Astrocyte (in vitro differentiated cells and primary cell): ENCODE data around the gene ERG28. TPM values are rescaled to one million over a fixed set of nuclear protein-coding genes. Genes with fewer than 3 reads are reported as not detected.

Experiments
- total RNA-seq: library from RNA; stranded (reverse); gene quantifications from 2 replicates; pipeline ENCODE4 v1.2.1, GENCODE V29; 2021

The ERG28 gene
- total RNA-seq, 1 donor from 2014 or later, result 23.1 TPM

Other genes starting within 250 kb of the ERG28 start
- gene JDP2, start 232.9 kb downstream of the ERG28 start, total RNA-seq, result 79.5 and 80.6 TPM in 2 replicates
- gene BATF, start 138.4 kb downstream of the ERG28 start, total RNA-seq, result not detected in 2 replicates
- 3.1 and 6.2 TPM in 2 replicates for gene FLVCR2, start 82.3 kb downstream of the ERG28 start, total RNA-seq
- 24.0 and 27.9 TPM in 2 replicates for gene TTLL5, start 370 bp upstream of the ERG28 start, total RNA-seq